Hepatocyte (in vitro differentiated cells): Measurements from ENCODE around the gene THSD4.

Experiments used
- EZH2phosphoT487 ChIP-seq: fragments of 200-600 bp; sonication (generic); IDR thresholded peaks from one replicate; pipeline ENCODE4 v1.6.1; 2018; ENCODE audit warnings: antibody characterized with exemption, mild to moderate bottlenecking, low read depth, moderate library complexity; ENCODE audit not compliant: unreplicated experiment, severe bottlenecking
- TF ChIP-seq, protein P1 (sequence below): fragments of 200-600 bp; sonication (generic); IDR thresholded peaks from 2 replicates; pipeline ENCODE4 v1.5.1; 2016; ENCODE audit warnings: antibody characterized with exemption, mild to moderate bottlenecking; ENCODE audit not compliant: poor library complexity

DNA sequence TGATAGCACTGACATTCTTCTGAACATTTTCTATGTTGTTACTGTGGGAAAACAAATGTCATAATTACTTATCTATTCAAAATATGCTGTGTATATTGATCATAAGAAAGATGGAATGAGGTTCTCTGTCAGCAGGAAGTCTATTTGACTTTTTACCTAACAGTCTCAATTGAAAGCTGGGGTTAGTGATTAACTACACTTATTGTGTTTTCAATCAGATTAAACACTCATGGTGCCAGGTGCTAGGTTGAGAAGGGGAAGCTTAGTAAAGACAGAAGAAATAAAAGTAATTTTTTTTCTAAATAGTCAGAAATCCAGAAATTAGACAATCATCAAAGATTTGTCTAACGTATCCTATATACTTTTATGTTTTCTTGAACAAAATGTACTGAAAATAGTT is 414.1 kb downstream of the THSD4 start:
- TF ChIP-seq, protein P1, sequence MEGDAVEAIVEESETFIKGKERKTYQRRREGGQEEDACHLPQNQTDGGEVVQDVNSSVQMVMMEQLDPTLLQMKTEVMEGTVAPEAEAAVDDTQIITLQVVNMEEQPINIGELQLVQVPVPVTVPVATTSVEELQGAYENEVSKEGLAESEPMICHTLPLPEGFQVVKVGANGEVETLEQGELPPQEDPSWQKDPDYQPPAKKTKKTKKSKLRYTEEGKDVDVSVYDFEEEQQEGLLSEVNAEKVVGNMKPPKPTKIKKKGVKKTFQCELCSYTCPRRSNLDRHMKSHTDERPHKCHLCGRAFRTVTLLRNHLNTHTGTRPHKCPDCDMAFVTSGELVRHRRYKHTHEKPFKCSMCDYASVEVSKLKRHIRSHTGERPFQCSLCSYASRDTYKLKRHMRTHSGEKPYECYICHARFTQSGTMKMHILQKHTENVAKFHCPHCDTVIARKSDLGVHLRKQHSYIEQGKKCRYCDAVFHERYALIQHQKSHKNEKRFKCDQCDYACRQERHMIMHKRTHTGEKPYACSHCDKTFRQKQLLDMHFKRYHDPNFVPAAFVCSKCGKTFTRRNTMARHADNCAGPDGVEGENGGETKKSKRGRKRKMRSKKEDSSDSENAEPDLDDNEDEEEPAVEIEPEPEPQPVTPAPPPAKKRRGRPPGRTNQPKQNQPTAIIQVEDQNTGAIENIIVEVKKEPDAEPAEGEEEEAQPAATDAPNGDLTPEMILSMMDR: no peak
- no peak for TF ChIP-seq EZH2phosphoT487
